RWPE1 (cell line): ENCODE results near the gene GRIPAP1.
"Not testable (repeated sequence)": the region's sequence is repeated elsewhere in the genome, so short reads cannot be mapped to it uniquely, and the experiment has no call there.

ENCODE experiments used
- CTCF ChIA-PET: fragments of 350-600 bp; sonication (Branson Sonifier 250); formaldehyde crosslinking; extraction: SDS; loops from one replicate; lab custom pipeline; 2021; lab: Yijun Ruan, JAX
- POLR2A ChIA-PET: fragments of 400-600 bp; formaldehyde crosslinking; extraction: SDS; loops from one replicate; lab custom pipeline; 2020; ENCODE audit warnings: antibody characterized with exemption; ENCODE audit not compliant: low non-redundant PET; lab: Yijun Ruan, JAX
- DNase-seq: peaks from one replicate; pipeline ENCODE4 v3.0.0; 2012; ENCODE audit warnings: low spot score
- H3K27ac ChIP-seq: fragments of 450-650 bp; 2 replicates; pipeline ENCODE4 v1.5.1; 2017
- TF ChIP-seq, protein P1 (sequence below): fragments of 450-650 bp; conservative IDR thresholded peaks from 2 replicates; pipeline ENCODE4 v1.5.1; 2017; ENCODE audit warnings: low read depth, mild to moderate bottlenecking

Gene GRIPAP1

DNA sequence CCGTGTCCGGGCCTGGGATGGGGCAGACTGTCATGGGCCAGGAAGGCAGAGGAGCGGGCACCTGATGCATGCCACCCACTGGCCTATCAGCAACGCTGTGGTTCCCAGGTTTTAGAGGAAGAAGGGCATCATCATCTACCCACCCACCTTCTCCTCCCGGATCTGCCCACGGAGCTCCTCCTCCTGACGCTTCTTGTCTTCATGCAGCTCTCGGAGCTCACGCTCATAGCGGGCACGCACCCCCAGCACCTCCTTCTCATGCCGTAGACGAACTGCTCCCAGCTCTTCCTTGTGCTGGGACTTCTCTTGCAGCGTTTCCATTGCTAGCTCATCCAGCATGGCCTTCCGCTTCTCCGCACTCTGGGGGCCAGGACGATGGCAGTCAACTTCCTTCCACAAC lies 19.0 kb downstream of the GRIPAP1 start:
- TF ChIP-seq, protein P1, sequence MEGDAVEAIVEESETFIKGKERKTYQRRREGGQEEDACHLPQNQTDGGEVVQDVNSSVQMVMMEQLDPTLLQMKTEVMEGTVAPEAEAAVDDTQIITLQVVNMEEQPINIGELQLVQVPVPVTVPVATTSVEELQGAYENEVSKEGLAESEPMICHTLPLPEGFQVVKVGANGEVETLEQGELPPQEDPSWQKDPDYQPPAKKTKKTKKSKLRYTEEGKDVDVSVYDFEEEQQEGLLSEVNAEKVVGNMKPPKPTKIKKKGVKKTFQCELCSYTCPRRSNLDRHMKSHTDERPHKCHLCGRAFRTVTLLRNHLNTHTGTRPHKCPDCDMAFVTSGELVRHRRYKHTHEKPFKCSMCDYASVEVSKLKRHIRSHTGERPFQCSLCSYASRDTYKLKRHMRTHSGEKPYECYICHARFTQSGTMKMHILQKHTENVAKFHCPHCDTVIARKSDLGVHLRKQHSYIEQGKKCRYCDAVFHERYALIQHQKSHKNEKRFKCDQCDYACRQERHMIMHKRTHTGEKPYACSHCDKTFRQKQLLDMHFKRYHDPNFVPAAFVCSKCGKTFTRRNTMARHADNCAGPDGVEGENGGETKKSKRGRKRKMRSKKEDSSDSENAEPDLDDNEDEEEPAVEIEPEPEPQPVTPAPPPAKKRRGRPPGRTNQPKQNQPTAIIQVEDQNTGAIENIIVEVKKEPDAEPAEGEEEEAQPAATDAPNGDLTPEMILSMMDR: no peak
- DNase-seq: no peak
- no peak overlapping the region for H3K27ac ChIP-seq
- ChIA-PET POLR2A (no interaction called here), CTCF (no interaction called here)

DNA sequence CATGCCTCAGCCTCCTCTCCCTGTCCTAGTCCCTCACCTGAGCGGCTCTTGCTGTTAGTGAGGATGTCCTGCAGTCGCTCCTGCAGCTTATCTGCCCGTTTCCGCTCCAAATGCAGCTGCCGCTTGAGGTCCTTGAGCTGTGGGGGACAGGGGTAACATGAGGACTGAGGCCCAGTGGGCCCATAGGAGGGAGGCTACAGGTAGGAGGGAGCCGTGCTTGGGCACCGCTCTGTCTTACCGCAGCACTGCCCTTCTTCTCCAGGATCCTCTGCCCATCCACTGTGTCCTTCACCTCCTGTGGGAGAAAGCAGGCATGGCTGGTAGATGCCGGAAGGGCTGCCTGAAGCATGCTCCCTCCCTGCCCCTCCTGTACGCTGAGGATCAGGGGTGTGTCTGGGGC lies 20.9 kb downstream of the GRIPAP1 start:
- no peak overlapping the region for H3K27ac ChIP-seq
- ChIA-PET CTCF (no interaction called here), POLR2A (no interaction called here)
- TF ChIP-seq, protein P1: no peak
- no peak for DNase-seq

DNA sequence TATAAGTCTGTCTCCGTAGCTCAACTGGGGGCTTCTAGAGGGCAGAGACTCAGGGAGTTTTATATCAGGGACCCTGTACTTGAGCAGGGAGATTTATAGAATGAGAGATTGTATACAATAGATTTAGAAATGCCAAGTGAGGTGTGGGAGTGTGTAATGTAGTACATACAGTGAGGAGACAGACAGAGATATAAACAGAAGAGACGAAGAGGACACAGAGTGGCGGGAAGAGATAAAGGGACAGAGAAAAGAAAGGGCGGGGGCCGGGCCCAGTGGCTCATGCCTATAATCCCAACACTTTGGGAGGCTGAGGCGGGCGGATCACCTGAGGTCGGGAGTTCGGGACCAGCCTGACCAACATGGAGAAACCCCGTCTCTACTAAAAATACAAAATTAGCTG lies 21.7 kb downstream of the GRIPAP1 start:
- POLR2A ChIA-PET, CTCF ChIA-PET, H3K27ac ChIP-seq, DNase-seq: not testable (repeated sequence)

DNA sequence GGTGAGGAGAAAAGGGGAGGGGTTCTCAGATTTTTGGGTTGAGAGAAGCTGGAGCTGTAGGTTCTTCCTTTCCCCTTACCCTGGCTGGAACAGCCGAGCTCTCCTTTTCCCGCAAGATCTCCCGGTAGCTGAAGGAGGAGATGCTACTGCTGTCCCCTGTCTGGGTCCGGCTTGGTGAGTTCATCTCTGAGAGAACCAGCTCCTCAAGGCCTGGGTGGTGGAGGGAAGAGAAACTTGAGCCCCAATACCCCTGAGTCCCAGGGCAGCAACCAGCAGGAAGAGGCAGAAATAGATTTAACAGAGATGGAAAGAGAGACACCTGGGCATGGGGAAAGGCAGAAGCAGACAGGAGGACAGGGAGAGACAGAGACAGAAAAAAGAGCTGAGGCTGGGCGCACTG lies 23.8 kb downstream of the GRIPAP1 start:
- POLR2A ChIA-PET: no interaction called here
- TF ChIP-seq, protein P1: no peak
- CTCF ChIA-PET: no interaction called here
- DNase-seq: no peak
- H3K27ac ChIP-seq: no peak overlapping the region

DNA sequence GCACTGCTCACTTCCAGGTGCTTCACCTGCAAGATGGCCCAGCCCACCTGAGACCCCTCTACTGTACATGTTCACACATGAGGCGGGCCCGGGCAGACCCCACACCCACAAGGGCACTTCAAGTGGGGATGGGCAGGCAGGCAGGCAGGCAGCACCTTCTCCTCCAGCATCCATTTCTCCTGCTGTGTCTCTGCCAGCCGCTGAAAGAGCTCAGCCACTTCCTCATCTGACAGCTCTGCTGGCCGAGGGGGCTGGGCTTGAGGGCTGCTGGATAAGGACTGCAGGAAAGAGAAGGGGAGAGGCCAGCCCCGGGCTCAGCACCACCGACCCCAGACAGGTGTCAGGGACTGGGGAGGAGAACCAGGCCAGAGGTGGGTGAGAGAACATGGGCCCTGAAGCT lies 26.0 kb downstream of the GRIPAP1 start:
- DNase-seq: no peak
- TF ChIP-seq, protein P1: no peak
- CTCF ChIA-PET: no interaction called here
- no peak overlapping the region for H3K27ac ChIP-seq
- POLR2A ChIA-PET: no interaction called here

DNA sequence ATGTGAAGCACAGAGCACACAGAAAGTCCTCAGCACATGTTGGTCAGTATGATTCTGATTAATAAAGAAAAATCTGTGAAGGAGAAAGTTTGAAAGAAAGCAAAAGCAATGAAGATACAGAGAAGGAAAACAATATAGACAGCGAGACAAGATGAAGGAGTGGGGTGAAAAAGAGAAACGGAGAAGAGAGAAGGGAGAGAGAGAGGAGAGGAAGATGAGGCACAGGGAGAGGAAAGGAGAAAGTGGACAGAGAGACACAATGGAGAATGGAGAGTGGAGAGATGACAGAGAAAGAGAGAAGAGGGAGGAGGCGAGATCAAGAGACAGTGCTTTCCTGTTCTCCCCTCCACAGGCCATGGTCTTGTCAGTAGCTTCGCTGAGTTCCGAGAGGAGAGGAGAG lies 26.5 kb downstream of the GRIPAP1 start:
- ChIA-PET CTCF (no interaction called here), POLR2A (no interaction called here)
- TF ChIP-seq, protein P1: no peak
- no peak for DNase-seq
- no peak overlapping the region for H3K27ac ChIP-seq

DNA sequence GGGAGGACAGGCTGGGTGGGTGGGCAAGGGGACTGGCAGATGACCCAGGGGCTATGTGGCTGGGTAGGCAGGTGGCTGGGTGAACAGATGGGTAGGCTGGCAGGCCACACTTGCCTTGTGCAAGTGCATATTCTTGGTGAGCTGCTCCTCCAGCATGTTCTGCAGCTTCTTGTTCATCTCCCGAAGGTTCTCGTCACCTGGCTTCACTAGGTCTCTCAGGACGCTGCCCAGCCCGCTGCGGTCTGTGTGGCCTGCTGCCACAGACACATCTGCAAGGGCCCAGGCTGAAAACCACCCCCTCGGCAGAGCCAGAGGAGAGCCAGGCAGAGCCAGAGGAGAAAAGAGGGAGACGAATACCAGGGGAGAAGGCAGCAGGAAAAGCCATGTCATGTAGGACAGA lies 27.0 kb downstream of the GRIPAP1 start:
- no peak overlapping the region for H3K27ac ChIP-seq
- CTCF ChIA-PET: no interaction called here
- TF ChIP-seq, protein P1: no peak
- POLR2A ChIA-PET: no interaction called here
- DNase-seq: no peak
